Measurements from ENCODE around the gene CORO2A. TPM values are rescaled to one million over a fixed set of nuclear protein-coding genes. Genes with fewer than 3 reads are reported as not detected.

The CORO2A gene
- total RNA-seq, 1 donor from 2014 or later, result 2.4 TPM

- Histone ChIP-seq H3K9ac (no peak overlapping the region), H3K27ac (no peak overlapping the region), H2AFZ (replicated peaks) (no peak overlapping the region), H3K4me2 (no peak overlapping the region), H3K4me1 (peaks cover 7% of the 10 kb centered on the region), H3K27me3 (no peaks in the 10 kb centered on the region), H3K4me3 (no peak overlapping the region), H3F3A (ENCODE audit: low read depth) (peaks cover 6% of the 10 kb centered on the region), H3K36me3 (no peaks in the 10 kb centered on the region), H4K20me1 (ENCODE audit: low read depth) (no peaks in the 10 kb centered on the region), H3K9me3 (ENCODE audit: low read depth) (no peaks in the 10 kb centered on the region), H3K79me2 (ENCODE audit: low read depth) (no peaks in the 10 kb centered on the region)
- Mint-ChIP-seq H3K9me3 (no peaks in the 10 kb centered on the region), H3K27ac (peak overlapping the region; percentile 74), H3K27me3 (ENCODE audit: insufficient read depth, low read depth) (peaks cover 7% of the 10 kb centered on the region), H3K4me3 (no peak overlapping the region), H3K36me3 (no peaks in the 10 kb centered on the region), H3K4me1 (peaks cover 35% of the 10 kb centered on the region)
- DNase-seq (ENCODE audit: low spot score), result peak; percentile 61
- TF ChIP-seq EZH2 (IDR thresholded peaks at IDR 0.05), result no peak
- TF ChIP-seq, protein P1, sequence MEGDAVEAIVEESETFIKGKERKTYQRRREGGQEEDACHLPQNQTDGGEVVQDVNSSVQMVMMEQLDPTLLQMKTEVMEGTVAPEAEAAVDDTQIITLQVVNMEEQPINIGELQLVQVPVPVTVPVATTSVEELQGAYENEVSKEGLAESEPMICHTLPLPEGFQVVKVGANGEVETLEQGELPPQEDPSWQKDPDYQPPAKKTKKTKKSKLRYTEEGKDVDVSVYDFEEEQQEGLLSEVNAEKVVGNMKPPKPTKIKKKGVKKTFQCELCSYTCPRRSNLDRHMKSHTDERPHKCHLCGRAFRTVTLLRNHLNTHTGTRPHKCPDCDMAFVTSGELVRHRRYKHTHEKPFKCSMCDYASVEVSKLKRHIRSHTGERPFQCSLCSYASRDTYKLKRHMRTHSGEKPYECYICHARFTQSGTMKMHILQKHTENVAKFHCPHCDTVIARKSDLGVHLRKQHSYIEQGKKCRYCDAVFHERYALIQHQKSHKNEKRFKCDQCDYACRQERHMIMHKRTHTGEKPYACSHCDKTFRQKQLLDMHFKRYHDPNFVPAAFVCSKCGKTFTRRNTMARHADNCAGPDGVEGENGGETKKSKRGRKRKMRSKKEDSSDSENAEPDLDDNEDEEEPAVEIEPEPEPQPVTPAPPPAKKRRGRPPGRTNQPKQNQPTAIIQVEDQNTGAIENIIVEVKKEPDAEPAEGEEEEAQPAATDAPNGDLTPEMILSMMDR (IDR thresholded peaks at IDR 0.05), result peak; percentile 66
- no peak for TF ChIP-seq EZH2phosphoT487 (IDR thresholded peaks at IDR 0.05)
Measured at GRCh38 chr9:98215821-98216220, 23.4 kb upstream of the CORO2A start.

DNA sequence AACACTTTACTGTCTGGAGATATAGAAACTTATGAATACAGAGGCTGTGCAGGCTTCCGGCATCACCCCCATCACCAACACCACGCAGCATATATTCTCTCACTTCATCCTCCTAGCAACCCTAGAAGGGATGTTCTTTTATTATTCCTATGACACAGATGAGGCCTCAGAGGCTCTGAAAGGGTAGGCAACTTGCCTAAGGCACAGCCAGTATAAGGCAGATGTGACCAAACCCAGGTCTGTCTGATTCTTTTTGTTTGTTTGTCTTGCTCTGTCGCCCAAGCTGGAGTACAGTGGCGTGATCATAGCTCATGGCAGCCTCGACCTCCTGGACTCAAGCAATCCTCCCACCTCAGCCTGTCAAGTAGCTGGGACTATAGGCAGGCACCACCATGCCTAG lies 22.8 kb upstream of the CORO2A start:
- no peaks in the 10 kb centered on the region for H3K9me3 ChIP-seq (ENCODE audit: low read depth)
- TF ChIP-seq EZH2phosphoT487 (IDR thresholded peaks at IDR 0.05) (no peak), EZH2 (IDR thresholded peaks at IDR 0.05) (no peak)
- TF ChIP-seq, protein P1 (IDR thresholded peaks at IDR 0.05), result no peak
- H3K4me1 Mint-ChIP-seq, result peaks cover 33% of the 10 kb centered on the region
- no peak overlapping the region for H3K4me3 Mint-ChIP-seq
- H3K4me1 ChIP-seq, result peaks cover 7% of the 10 kb centered on the region
- no peaks in the 10 kb centered on the region for H3K36me3 ChIP-seq
- peaks cover 6% of the 10 kb centered on the region for H3F3A ChIP-seq (ENCODE audit: low read depth)
- no peak overlapping the region for H3K9ac ChIP-seq
- no peak for DNase-seq (ENCODE audit: low spot score)
- no peaks in the 10 kb centered on the region for H3K27me3 ChIP-seq
- H3K27ac ChIP-seq, result no peak overlapping the region
- no peak overlapping the region for H3K4me2 ChIP-seq
- no peak overlapping the region for H3K4me3 ChIP-seq
- no peaks in the 10 kb centered on the region for H3K9me3 Mint-ChIP-seq
- peaks cover 7% of the 10 kb centered on the region for H3K27me3 Mint-ChIP-seq (ENCODE audit: insufficient read depth, low read depth)
- no peaks in the 10 kb centered on the region for H3K79me2 ChIP-seq (ENCODE audit: low read depth)
- no peaks in the 10 kb centered on the region for H3K36me3 Mint-ChIP-seq
- H4K20me1 ChIP-seq (ENCODE audit: low read depth), result no peaks in the 10 kb centered on the region
- no peak overlapping the region for H2AFZ ChIP-seq (replicated peaks)
- peak overlapping the region; percentile 74 for H3K27ac Mint-ChIP-seq

- Mint-ChIP-seq H3K36me3 (no peaks in the 10 kb centered on the region), H3K9me3 (no peaks in the 10 kb centered on the region), H3K4me1 (peaks cover 33% of the 10 kb centered on the region), H3K4me3 (no peak overlapping the region), H3K27ac (peak overlapping the region; percentile 74), H3K27me3 (ENCODE audit: insufficient read depth, low read depth) (peaks cover 7% of the 10 kb centered on the region)
- no peak for DNase-seq (ENCODE audit: low spot score)
- Histone ChIP-seq H3K9ac (no peak overlapping the region), H3K79me2 (ENCODE audit: low read depth) (no peaks in the 10 kb centered on the region), H3K27me3 (no peaks in the 10 kb centered on the region), H3K27ac (no peak overlapping the region), H3F3A (ENCODE audit: low read depth) (peaks cover 6% of the 10 kb centered on the region), H2AFZ (replicated peaks) (no peak overlapping the region), H3K36me3 (no peaks in the 10 kb centered on the region), H3K4me2 (no peak overlapping the region), H4K20me1 (ENCODE audit: low read depth) (no peaks in the 10 kb centered on the region), H3K4me3 (no peak overlapping the region), H3K4me1 (peaks cover 7% of the 10 kb centered on the region), H3K9me3 (ENCODE audit: low read depth) (no peaks in the 10 kb centered on the region)
- TF ChIP-seq, protein P1 (IDR thresholded peaks at IDR 0.05), result no peak
- TF ChIP-seq EZH2phosphoT487 (IDR thresholded peaks at IDR 0.05) (no peak), EZH2 (IDR thresholded peaks at IDR 0.05) (no peak)
Measured at GRCh38 chr9:98214811-98215210, 22.4 kb upstream of the CORO2A start.

Data from neural progenitor cell (in vitro differentiated cells).